ENCODE data around the gene FMNL2.

The FMNL2 gene

GRCh38 chr2:152496371-152496770 lies 161.4 kb downstream of the FMNL2 start:
- DNase-seq (ENCODE audit: insufficient read length) (no peak), FAIRE-seq (no peak)
- TF ChIP-seq POLR2AphosphoS5 (IDR thresholded peaks at IDR 0.05; ENCODE audit: low read depth, low read length): no peak
- no peak for TF ChIP-seq TAF1 (IDR thresholded peaks at IDR 0.05; ENCODE audit: borderline replicate concordance, low read depth, low read length)
- no peak for TF ChIP-seq POLR2A (IDR thresholded peaks at IDR 0.05; ENCODE audit: low read depth, low read length)

DNA sequence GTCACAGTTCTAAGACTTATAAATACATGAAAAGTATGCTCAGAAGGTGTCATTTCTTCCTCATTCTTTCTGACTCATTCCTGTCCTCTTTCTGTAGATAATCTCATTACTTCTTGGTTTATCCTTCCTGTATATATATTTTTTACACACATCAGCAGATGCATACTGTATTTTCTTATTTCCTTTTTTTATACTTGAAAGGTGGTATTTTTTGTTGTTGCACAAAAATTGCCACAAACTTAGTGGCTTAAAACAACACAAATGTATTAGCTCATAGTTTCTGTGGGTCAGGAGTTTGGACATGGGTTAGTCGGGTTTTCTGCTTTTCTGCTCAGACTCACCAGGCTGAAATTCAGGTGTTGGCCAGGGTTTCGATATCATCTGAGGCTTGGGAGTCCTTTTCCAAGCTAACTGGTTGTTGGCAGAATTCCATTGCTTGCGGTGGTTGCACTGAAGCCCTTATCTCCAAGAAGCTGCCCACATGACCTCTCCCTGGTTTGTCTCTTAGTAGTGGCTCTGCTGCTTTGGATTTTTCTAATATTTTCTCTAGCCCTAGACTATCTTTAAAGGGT lies 162.6 kb downstream of the FMNL2 start:
- TF ChIP-seq POLR2AphosphoS5 (IDR thresholded peaks at IDR 0.05; ENCODE audit: low read depth, low read length): no peak
- TF ChIP-seq TAF1 (IDR thresholded peaks at IDR 0.05; ENCODE audit: borderline replicate concordance, low read depth, low read length): no peak
- TF ChIP-seq POLR2A (IDR thresholded peaks at IDR 0.05; ENCODE audit: low read depth, low read length): no peak
- FAIRE-seq (peak; percentile 58), DNase-seq (ENCODE audit: insufficient read length) (no peak)

GRCh38 chr2:152499331-152499816 lies 164.4 kb downstream of the FMNL2 start:
- DNase-seq (ENCODE audit: insufficient read length): no peak
- peak; percentile 51 for FAIRE-seq
- TF ChIP-seq TAF1 (IDR thresholded peaks at IDR 0.05; ENCODE audit: borderline replicate concordance, low read depth, low read length): no peak
- TF ChIP-seq POLR2A (IDR thresholded peaks at IDR 0.05; ENCODE audit: low read depth, low read length): no peak
- no peak for TF ChIP-seq POLR2AphosphoS5 (IDR thresholded peaks at IDR 0.05; ENCODE audit: low read depth, low read length)

- no peak for TF ChIP-seq POLR2A (IDR thresholded peaks at IDR 0.05; ENCODE audit: low read depth, low read length)
- TF ChIP-seq TAF1 (IDR thresholded peaks at IDR 0.05; ENCODE audit: borderline replicate concordance, low read depth, low read length): no peak
- TF ChIP-seq POLR2AphosphoS5 (IDR thresholded peaks at IDR 0.05; ENCODE audit: low read depth, low read length): no peak
- FAIRE-seq (peak; percentile 82), DNase-seq (ENCODE audit: insufficient read length) (no peak)
Measured at GRCh38 chr2:152499896-152500735, 165.1 kb downstream of the FMNL2 start.

DNA sequence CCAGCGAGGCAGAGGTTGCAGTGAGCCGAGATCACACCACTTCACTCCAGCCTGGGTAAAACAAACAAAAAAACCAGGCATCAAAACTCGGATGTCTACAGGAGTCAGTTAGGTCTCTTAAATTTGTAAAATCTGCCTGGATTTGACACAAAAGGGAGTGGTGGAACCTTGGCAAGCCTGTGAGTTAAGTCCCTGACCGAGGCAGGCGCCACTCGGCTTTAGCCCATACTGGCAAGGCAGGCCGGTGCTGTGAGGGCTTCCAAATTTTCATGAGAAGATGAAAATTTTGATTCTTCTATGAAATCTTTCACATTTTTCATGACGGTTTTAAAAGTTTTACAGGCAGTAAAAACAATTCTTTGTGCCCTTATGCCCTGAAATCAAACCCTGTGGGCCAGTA lies 165.8 kb downstream of the FMNL2 start:
- DNase-seq (ENCODE audit: insufficient read length) (no peak), FAIRE-seq (no peak)
- TF ChIP-seq TAF1 (IDR thresholded peaks at IDR 0.05; ENCODE audit: borderline replicate concordance, low read depth, low read length) (no peak), POLR2AphosphoS5 (IDR thresholded peaks at IDR 0.05; ENCODE audit: low read depth, low read length) (no peak)

GRCh38 chr2:152501666-152502065 lies 166.7 kb downstream of the FMNL2 start:
- DNase-seq (ENCODE audit: insufficient read length) (no peak), FAIRE-seq (no peak)
- no peak for TF ChIP-seq TAF1 (IDR thresholded peaks at IDR 0.05; ENCODE audit: borderline replicate concordance, low read depth, low read length)
- TF ChIP-seq POLR2AphosphoS5 (IDR thresholded peaks at IDR 0.05; ENCODE audit: low read depth, low read length): no peak
- TF ChIP-seq POLR2A (IDR thresholded peaks at IDR 0.05; ENCODE audit: low read depth, low read length): no peak

DNA sequence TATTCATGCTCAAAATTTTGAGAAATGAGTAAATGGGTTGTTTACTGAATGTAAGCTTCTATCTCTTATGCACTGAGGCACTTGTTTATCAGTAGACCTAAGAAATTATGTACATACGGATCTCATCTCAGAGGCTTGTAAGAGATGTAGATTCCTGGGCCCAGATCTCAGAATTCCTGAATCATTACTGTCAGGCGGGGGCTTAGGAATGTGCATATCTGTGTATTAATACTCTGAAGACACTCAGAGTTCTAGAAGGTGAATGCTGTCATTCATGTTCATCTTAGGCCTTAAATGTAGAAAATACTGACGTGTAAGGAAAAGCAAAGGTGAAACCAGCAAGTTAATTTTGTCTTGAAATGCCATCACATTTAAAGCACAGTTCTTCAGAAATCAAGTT lies 169.6 kb downstream of the FMNL2 start:
- TF ChIP-seq POLR2A (IDR thresholded peaks at IDR 0.05; ENCODE audit: low read depth, low read length): no peak
- no peak for TF ChIP-seq POLR2AphosphoS5 (IDR thresholded peaks at IDR 0.05; ENCODE audit: low read depth, low read length)
- TF ChIP-seq TAF1 (IDR thresholded peaks at IDR 0.05; ENCODE audit: borderline replicate concordance, low read depth, low read length): no peak
- FAIRE-seq (no peak), DNase-seq (ENCODE audit: insufficient read length) (no peak)

- FAIRE-seq (peak; percentile 44), DNase-seq (ENCODE audit: insufficient read length) (no peak)
- TF ChIP-seq POLR2A (IDR thresholded peaks at IDR 0.05; ENCODE audit: low read depth, low read length) (no peak), TAF1 (IDR thresholded peaks at IDR 0.05; ENCODE audit: borderline replicate concordance, low read depth, low read length) (no peak), POLR2AphosphoS5 (IDR thresholded peaks at IDR 0.05; ENCODE audit: low read depth, low read length) (no peak)
Measured at GRCh38 chr2:152505495-152505906, 170.5 kb downstream of the FMNL2 start.

- no peak for DNase-seq (ENCODE audit: insufficient read length)
- FAIRE-seq: no peak
- TF ChIP-seq POLR2A (IDR thresholded peaks at IDR 0.05; ENCODE audit: low read depth, low read length): no peak
Measured at GRCh38 chr2:152506843-152507242, 171.9 kb downstream of the FMNL2 start.

DNA sequence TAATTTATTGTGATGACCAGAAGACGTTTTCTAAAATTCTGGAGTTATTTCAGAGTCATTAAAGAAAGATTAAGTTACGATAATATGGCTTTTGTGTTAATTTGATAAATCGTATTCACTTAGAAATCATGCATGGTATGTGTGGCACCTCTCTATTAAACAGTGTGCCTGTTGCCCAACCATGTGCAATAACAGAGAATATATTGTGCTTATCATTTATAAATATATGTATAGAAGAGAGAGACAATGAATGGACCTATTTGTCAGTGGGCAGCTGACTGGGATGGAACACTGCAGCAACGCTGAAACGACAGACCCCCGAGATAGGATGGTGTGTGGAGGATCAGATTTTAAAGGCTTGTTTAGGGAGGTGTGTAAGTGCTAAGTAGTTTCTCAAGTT lies 172.9 kb downstream of the FMNL2 start:
- FAIRE-seq (no peak), DNase-seq (ENCODE audit: insufficient read length) (no peak)
- TF ChIP-seq POLR2A (IDR thresholded peaks at IDR 0.05; ENCODE audit: low read depth, low read length) (no peak), TAF1 (IDR thresholded peaks at IDR 0.05; ENCODE audit: borderline replicate concordance, low read depth, low read length) (no peak), POLR2AphosphoS5 (IDR thresholded peaks at IDR 0.05; ENCODE audit: low read depth, low read length) (no peak)

DNA sequence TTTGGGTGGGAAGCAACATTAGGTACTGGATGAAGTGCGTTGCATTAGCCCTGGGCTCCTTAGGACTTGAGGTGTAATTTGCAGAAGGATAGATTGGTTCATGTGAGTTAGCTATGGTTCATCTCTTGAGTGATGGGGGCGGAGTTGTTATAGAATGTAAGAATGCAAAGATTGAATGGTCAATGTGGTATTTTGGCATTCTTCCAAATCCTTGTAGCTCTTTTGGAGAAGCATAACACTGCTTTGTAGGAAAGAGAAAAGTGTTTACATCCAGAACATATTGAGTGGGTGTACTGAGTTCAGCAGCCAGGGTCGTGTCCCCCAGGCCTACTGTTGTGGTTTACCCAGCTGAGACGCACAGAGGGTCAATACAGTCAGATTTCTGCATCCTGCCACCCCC lies 173.5 kb downstream of the FMNL2 start:
- no peak for FAIRE-seq

More for the DNA sequence above, 173.5 kb downstream of the FMNL2 start:
- no peak for DNase-seq (ENCODE audit: insufficient read length)
- no peak for TF ChIP-seq POLR2A (IDR thresholded peaks at IDR 0.05; ENCODE audit: low read depth, low read length)
- no peak for TF ChIP-seq POLR2AphosphoS5 (IDR thresholded peaks at IDR 0.05; ENCODE audit: low read depth, low read length)
- TF ChIP-seq TAF1 (IDR thresholded peaks at IDR 0.05; ENCODE audit: borderline replicate concordance, low read depth, low read length): no peak
